Sigmoid colon (tissue), 7 donors: Measurements from ENCODE around the gene ABCA10. TPM values are rescaled to one million over a fixed set of nuclear protein-coding genes. Genes with fewer than 3 reads are reported as not detected.

ENCODE experiments used
- DNase-seq: peaks from one replicate; pipeline ENCODE4 v3.0.0-alpha.2; 2019
- H3K27ac ChIP-seq, 4 donors: fragments of 200-600 bp; sonication (generic); one replicate each; pipeline ENCODE4 v1.5.1; 2016 to 2019; ENCODE audit warnings: mild to moderate bottlenecking in 1 of 4
- H3K27me3 ChIP-seq, 3 donors: fragments of 200-600 bp; sonication (generic); one replicate each; pipeline ENCODE4 v1.5.1; 2019; ENCODE audit warnings: mild to moderate bottlenecking in 1 of 3
- H3K36me3 ChIP-seq, 4 donors: fragments of 200-600 bp; sonication (generic); one replicate each; pipeline ENCODE4 v1.5.1; 2016 to 2019
- H3K4me1 ChIP-seq, 4 donors: fragments of 200-600 bp; sonication (generic); one replicate each; pipeline ENCODE4 v1.5.1; 2017 to 2019
- H3K4me3 ChIP-seq, 4 donors: fragments of 200-600 bp; sonication (generic); one replicate each; pipeline ENCODE4 v1.5.1; 2017 to 2019; ENCODE audit warnings: mild to moderate bottlenecking in 2 of 4, moderate library complexity in 1 of 4
- H3K9me3 ChIP-seq, 4 donors: fragments of 200-600 bp in 3 of 4; sonication (generic) in 3 of 4; one replicate each; pipeline versions ENCODE4 v1.5.1 to v1.6.1; 2013 to 2019
- EP300 ChIP-seq, 4 donors: sonication (generic); formaldehyde crosslinking; IDR thresholded peaks; one replicate each; pipeline ENCODE4 v1.6.1; 2017; ENCODE audit warnings: antibody characterized with exemption in 4 of 4
- POLR2A ChIP-seq, 2 donors: fragments of 450-650 bp; IDR thresholded peaks; one replicate each; pipeline ENCODE4 v1.6.1; 2016; ENCODE audit warnings: antibody characterized with exemption in 2 of 2, mild to moderate bottlenecking in 2 of 2, moderate library complexity in 2 of 2
- POLR2AphosphoS5 ChIP-seq, 4 donors: sonication (generic); formaldehyde crosslinking; IDR thresholded peaks; one replicate each; pipeline ENCODE4 v1.6.1; 2017; ENCODE audit warnings: antibody characterized with exemption in 4 of 4
- WGBS, 2 donors: extraction: QIAGEN DNeasy Blood & Tissue Kit; methylation state at CpG; one replicate each; pipeline ENCODE4 v1.1.7; 2013; 5-methylcytosine and 5-hydroxymethylcytosine counted together
- intact Hi-C: fragments of 100-400 bp; cut with DNase I; formaldehyde crosslinking; loops from one replicate; pipeline ENCODE4 v1.15.1; 2023
- polyA plus RNA-seq, 3 donors: library from polyadenylated mRNA; stranded (reverse); fragments of 200-250 nt; gene quantifications; one replicate each; pipeline ENCODE4 v1.2.3, GENCODE V29; 2013
- total RNA-seq, 4 donors: library from RNA; depleted of rRNA; stranded (reverse); fragments of >200 nt; gene quantifications; one replicate each; pipeline ENCODE4 v1.1.0, GENCODE V29; 2016
- TF ChIP-seq, protein P1 (sequence below), 4 experiments: fragments of 450-650 bp in 3 of 4; fragments of 200-600 bp in 1 of 4; IDR thresholded peaks; one replicate each; pipeline ENCODE4 v1.5.1; 2016 to 2019; ENCODE audit warnings: antibody characterized with exemption in 4 of 4, mild to moderate bottlenecking in 3 of 4, moderate library complexity in 2 of 4
- donor health status: healthy with polysubstance abuse.
- donor health status: Bipolar disorder and iron deficiency.
- donor health status: healthy.

Gene ABCA10
- total and polyA plus RNA-seq, 7 donors = 0.46 to 12.0 (median 1.9) TPM

GRCh38 chr17:69268543-69269014, 40.0 kb upstream of the ABCA10 start:
- TF ChIP-seq, protein P1, sequence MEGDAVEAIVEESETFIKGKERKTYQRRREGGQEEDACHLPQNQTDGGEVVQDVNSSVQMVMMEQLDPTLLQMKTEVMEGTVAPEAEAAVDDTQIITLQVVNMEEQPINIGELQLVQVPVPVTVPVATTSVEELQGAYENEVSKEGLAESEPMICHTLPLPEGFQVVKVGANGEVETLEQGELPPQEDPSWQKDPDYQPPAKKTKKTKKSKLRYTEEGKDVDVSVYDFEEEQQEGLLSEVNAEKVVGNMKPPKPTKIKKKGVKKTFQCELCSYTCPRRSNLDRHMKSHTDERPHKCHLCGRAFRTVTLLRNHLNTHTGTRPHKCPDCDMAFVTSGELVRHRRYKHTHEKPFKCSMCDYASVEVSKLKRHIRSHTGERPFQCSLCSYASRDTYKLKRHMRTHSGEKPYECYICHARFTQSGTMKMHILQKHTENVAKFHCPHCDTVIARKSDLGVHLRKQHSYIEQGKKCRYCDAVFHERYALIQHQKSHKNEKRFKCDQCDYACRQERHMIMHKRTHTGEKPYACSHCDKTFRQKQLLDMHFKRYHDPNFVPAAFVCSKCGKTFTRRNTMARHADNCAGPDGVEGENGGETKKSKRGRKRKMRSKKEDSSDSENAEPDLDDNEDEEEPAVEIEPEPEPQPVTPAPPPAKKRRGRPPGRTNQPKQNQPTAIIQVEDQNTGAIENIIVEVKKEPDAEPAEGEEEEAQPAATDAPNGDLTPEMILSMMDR (IDR thresholded peaks at IDR 0.05) = no peak
- no peak for TF ChIP-seq POLR2A (IDR thresholded peaks at IDR 0.05)
- no peak for TF ChIP-seq POLR2AphosphoS5 (IDR thresholded peaks at IDR 0.05)
- no peak for TF ChIP-seq EP300 (IDR thresholded peaks at IDR 0.05)
- Histone ChIP-seq H3K27ac (no peak overlapping the region), H3K27me3 (no peaks in the 10 kb centered on the region), H3K4me3 (no peak overlapping the region), H3K9me3 (no peaks in the 10 kb centered on the region), H3K36me3 (no peaks in the 10 kb centered on the region), H3K4me1 (peaks cover 0 to 6% (median 2%) of the 10 kb centered on the region in 4 donors)
- WGBS, 2 donors = 89% methylated on average over 5 of the region's 5 CpGs
- DNase-seq = no peak
- intact Hi-C loops = no loop called here

DNA sequence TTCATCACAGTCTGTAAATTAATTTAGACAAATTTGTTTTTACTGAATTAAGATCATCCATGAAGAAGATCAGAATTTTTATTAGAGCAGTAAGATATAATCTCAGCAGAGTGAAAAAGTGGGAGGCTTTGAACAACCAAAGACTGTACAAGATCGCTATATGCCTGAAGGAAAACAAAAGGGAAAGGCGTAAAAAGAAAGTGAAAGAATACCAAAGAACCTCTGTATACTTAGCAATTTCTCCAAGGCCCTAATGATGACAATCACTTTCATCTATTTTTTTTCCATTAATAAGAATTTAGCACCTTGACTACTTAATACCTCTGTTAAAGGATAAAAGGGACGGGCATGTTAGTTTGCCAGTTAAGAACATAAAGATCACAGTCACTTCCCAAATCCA, 38.6 kb upstream of the ABCA10 start:
- intact Hi-C loops = no loop called here
- no peak for DNase-seq
- 94 to 96% methylated on average over 3 of the region's 3 CpGs for WGBS, 2 donors
- TF ChIP-seq POLR2A (IDR thresholded peaks at IDR 0.05) (no peak), POLR2AphosphoS5 (IDR thresholded peaks at IDR 0.05) (no peak), EP300 (IDR thresholded peaks at IDR 0.05) (no peak)
- TF ChIP-seq, protein P1 (IDR thresholded peaks at IDR 0.05) = no peak
- Histone ChIP-seq H3K36me3 (no peaks in the 10 kb centered on the region), H3K27ac (no peak overlapping the region), H3K27me3 (no peaks in the 10 kb centered on the region), H3K9me3 (no peaks in the 10 kb centered on the region), H3K4me3 (no peak overlapping the region), H3K4me1 (peaks cover 0 to 6% (median 2%) of the 10 kb centered on the region in 4 donors)

GRCh38 chr17:69265873-69266272, 37.2 kb upstream of the ABCA10 start:
- Histone ChIP-seq H3K27ac (no peak overlapping the region), H3K4me1 (peaks cover 0 to 6% (median 2%) of the 10 kb centered on the region in 4 donors), H3K36me3 (no peaks in the 10 kb centered on the region), H3K27me3 (no peaks in the 10 kb centered on the region), H3K9me3 (no peaks in the 10 kb centered on the region), H3K4me3 (no peak overlapping the region)
- TF ChIP-seq, protein P1 (IDR thresholded peaks at IDR 0.05) = no peak
- TF ChIP-seq POLR2A (IDR thresholded peaks at IDR 0.05) = no peak
- TF ChIP-seq POLR2AphosphoS5 (IDR thresholded peaks at IDR 0.05) = no peak
- no peak for TF ChIP-seq EP300 (IDR thresholded peaks at IDR 0.05)
- no peak for DNase-seq
- WGBS, 2 donors = 95 to 98% methylated on average over 1 of the region's 1 CpG
- intact Hi-C loops = no loop called here

DNA sequence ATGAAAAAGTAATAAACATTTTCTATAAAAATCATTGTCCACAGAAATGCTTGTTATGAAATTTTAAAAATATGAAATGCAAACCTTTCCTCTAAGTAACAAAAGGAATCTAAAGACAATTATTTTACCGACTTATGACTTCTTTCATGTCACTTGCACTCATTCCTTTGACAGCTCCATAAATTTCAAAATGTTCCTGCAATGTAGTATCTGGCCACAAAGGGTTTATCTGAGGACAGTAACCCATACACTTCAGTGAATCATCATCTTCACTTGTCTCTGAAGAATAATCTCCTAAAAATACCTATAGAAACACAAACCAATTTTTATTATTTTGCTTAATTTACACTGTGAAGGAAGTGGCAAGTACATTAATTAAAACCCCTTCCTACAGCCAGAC, 25.6 kb upstream of the ABCA10 start:
- peaks cover 0 to 46% (median 2%) of the 10 kb centered on the region in 4 donors for H3K36me3 ChIP-seq
- WGBS, 2 donors = 79 to 80% methylated on average over 1 of the region's 1 CpG
- TF ChIP-seq EP300 (IDR thresholded peaks at IDR 0.05) = no peak
- TF ChIP-seq POLR2A (IDR thresholded peaks at IDR 0.05) = no peak
- TF ChIP-seq, protein P1 (IDR thresholded peaks at IDR 0.05) = no peak

DNA sequence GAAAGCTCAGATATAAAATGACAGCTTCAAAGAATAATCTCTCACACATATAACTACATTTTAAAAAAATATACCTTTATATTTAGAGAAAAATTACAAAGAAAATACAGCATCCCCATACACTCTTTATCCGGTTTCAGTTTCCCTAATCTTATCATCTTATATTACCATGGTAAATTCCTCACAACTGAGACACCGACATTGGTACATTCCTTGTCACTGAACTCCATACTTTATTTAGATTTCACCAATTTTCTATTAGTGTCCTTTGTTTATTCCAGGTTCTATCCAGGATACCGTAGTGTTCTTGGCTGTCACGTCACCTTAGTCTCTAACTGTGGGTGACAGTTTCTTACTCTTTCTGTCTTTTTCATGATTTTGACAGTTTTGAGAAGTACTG, 22.0 kb upstream of the ABCA10 start:
- 84 to 89% methylated on average over 4 of the region's 4 CpGs for WGBS, 2 donors
- intact Hi-C loops = loop anchor here (5.0 kb wide), 1 partner anchor 483 kb away; no protein-coding TSS in a partner anchor

More for the DNA sequence above, 25.6 kb upstream of the ABCA10 start:
- DNase-seq = no peak
- Histone ChIP-seq H3K9me3 (no peaks in the 10 kb centered on the region), H3K4me3 (no peak overlapping the region), H3K27me3 (no peaks in the 10 kb centered on the region), H3K27ac (no peak overlapping the region), H3K4me1 (no peaks in the 10 kb centered on the region)
- intact Hi-C loops = loop anchor here (5.0 kb wide), 1 partner anchor 487 kb away; no protein-coding TSS in a partner anchor

More for the DNA sequence above, 22.0 kb upstream of the ABCA10 start:
- no peak for DNase-seq
- Histone ChIP-seq H3K27me3 (no peaks in the 10 kb centered on the region), H3K4me1 (no peaks in the 10 kb centered on the region), H3K36me3 (peaks cover 0 to 52% (median 2%) of the 10 kb centered on the region in 4 donors), H3K27ac (no peak overlapping the region), H3K4me3 (no peak overlapping the region), H3K9me3 (no peaks in the 10 kb centered on the region)
- TF ChIP-seq, protein P1 (IDR thresholded peaks at IDR 0.05) = no peak
- TF ChIP-seq EP300 (IDR thresholded peaks at IDR 0.05) = no peak
- TF ChIP-seq POLR2A (IDR thresholded peaks at IDR 0.05) = no peak
- TF ChIP-seq POLR2AphosphoS5 (IDR thresholded peaks at IDR 0.05) = no peak
